Chondrocyte (in vitro differentiated cells): ENCODE data around the gene FZD8. TPM values are rescaled to one million over a fixed set of nuclear protein-coding genes. Genes with fewer than 3 reads are reported as not detected.
A peak's percentile ranks its signal among the peaks of the same experiment; 100 is the strongest.

ENCODE experiments used
- DNase-seq: peaks from one replicate; pipeline ENCODE4 v3.0.0; 2021; ENCODE audit warnings: mixed read lengths, low spot score
- H3K27ac Mint-ChIP-seq: one replicate; pipeline ENCODE4 v1.8.0; 2021; ENCODE audit warnings: mild to moderate bottlenecking, moderate library complexity, mixed read lengths; ENCODE audit not compliant: unreplicated experiment
- H3K27me3 Mint-ChIP-seq: 2 replicates; pipeline ENCODE4 v1.8.0; 2021; ENCODE audit warnings: low read depth, mixed read lengths
- H3K36me3 Mint-ChIP-seq: 2 replicates; pipeline ENCODE4 v1.8.0; 2021; ENCODE audit warnings: low read depth, mixed read lengths
- H3K4me1 Mint-ChIP-seq: 2 replicates; pipeline ENCODE4 v1.8.0; 2021; ENCODE audit warnings: low read depth, mild to moderate bottlenecking, mixed read lengths
- H3K4me3 Mint-ChIP-seq: one replicate; pipeline ENCODE4 v1.8.0; 2021; ENCODE audit warnings: mild to moderate bottlenecking, moderate library complexity, mixed read lengths; ENCODE audit not compliant: unreplicated experiment
- H3K9me3 Mint-ChIP-seq: 2 replicates; pipeline ENCODE4 v1.8.0; 2021; ENCODE audit warnings: low read depth, mixed read lengths
- CTCF ChIP-seq: fragments of 200-600 bp; sonication (generic); IDR thresholded peaks from 2 replicates; pipeline ENCODE4 v1.5.0; 2021; ENCODE audit warnings: antibody characterized with exemption, mild to moderate bottlenecking, moderate library complexity
- total RNA-seq: library from RNA; stranded (reverse); gene quantifications from 3 replicates; pipeline ENCODE4 v1.2.1, GENCODE V29; 2021

The FZD8 gene
- total RNA-seq, 1 donor from 2014 or later = 86.9 TPM

DNA sequence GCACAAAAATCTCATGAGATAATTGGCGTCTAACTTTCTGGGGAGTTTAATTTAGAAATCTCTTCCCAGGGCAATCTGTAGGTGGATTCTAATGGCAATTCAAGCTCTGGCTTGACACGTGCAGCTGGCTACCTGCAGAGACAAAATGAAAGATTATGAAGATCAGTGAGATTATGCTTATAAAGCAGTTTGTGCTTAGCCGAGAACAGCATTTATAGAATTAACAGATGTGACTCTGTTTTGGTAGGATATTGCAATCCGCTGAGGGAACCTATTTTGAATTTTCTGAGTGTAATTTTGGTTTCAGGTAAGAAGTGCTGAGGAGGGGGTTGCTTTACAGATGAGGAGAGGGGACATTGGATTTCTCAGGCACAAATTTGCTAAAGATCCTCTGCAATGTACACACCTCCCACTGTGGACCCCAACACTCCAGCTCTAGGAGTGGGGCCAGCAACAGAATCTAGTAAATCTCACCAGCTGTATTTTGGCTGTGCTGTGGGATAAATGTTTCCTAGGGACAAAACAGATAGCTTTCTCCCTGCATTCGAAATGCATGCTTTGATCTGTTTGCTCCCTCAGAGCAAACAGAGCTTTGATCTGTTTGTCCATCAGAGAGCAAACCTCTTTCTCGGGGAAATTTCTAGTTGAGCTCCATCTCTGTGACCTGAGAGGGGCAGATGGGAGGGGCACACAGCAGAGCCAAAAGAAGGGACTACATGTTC is 29.6 kb downstream of the FZD8 start:
- peaks cover 2% of the 10 kb centered on the region for H3K27me3 Mint-ChIP-seq
- no peak overlapping the region for H3K27ac Mint-ChIP-seq
- DNase-seq = no peak
- no peaks in the 10 kb centered on the region for H3K9me3 Mint-ChIP-seq
- H3K36me3 Mint-ChIP-seq = no peaks in the 10 kb centered on the region
- peaks cover 2% of the 10 kb centered on the region for H3K4me1 Mint-ChIP-seq
- no peak for TF ChIP-seq CTCF
- no peak overlapping the region for H3K4me3 Mint-ChIP-seq

DNA sequence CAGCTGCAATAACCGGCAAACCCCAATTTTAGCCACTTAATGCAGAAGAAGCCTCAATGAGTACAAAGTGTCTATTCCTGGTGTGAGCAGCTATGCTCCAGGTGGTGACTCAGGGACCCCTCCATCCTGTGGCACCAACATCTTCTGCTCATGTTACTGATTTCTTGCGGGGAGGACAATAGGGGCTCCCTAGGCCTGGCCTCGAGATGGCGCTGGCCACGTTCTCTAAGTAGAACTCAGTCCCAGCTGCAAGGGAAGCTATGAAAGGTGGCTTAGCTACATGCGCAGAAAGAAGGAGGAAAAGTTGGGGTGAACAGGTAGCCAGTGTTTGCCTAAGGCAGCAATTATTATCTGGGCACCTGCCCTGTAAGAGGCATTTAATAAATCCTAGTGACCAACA is 30.3 kb downstream of the FZD8 start:
- peaks cover 2% of the 10 kb centered on the region for H3K27me3 Mint-ChIP-seq
- H3K4me3 Mint-ChIP-seq = no peak overlapping the region
- H3K4me1 Mint-ChIP-seq = peaks cover 2% of the 10 kb centered on the region
- no peaks in the 10 kb centered on the region for H3K9me3 Mint-ChIP-seq
- no peaks in the 10 kb centered on the region for H3K36me3 Mint-ChIP-seq
- no peak overlapping the region for H3K27ac Mint-ChIP-seq
- no peak for DNase-seq
- TF ChIP-seq CTCF = peak; percentile 24

DNA sequence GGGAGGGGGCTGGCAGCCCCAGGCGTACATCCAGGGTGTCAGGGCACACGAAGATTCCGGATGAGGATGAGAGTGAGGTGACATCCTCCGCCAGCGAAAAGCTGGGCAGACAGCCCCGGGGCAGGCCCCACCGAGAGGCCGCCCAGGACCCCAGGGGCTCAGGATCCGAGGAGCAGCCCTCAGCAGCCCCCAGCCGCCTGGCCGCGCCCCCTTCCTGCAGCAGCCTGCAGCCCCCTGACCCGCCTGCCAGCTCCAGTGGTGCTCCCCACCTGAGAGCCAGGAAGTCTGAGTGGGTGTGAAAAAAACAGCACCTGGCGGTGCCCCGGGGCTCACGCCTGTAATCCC is 33.8 kb downstream of the FZD8 start:
- TF ChIP-seq CTCF = no peak
- H3K36me3 Mint-ChIP-seq = no peaks in the 10 kb centered on the region
- H3K9me3 Mint-ChIP-seq = no peaks in the 10 kb centered on the region
- no peak for DNase-seq
- H3K4me1 Mint-ChIP-seq = no peaks in the 10 kb centered on the region
- H3K4me3 Mint-ChIP-seq = no peak overlapping the region
- peaks cover 2% of the 10 kb centered on the region for H3K27me3 Mint-ChIP-seq
- no peak overlapping the region for H3K27ac Mint-ChIP-seq

DNA sequence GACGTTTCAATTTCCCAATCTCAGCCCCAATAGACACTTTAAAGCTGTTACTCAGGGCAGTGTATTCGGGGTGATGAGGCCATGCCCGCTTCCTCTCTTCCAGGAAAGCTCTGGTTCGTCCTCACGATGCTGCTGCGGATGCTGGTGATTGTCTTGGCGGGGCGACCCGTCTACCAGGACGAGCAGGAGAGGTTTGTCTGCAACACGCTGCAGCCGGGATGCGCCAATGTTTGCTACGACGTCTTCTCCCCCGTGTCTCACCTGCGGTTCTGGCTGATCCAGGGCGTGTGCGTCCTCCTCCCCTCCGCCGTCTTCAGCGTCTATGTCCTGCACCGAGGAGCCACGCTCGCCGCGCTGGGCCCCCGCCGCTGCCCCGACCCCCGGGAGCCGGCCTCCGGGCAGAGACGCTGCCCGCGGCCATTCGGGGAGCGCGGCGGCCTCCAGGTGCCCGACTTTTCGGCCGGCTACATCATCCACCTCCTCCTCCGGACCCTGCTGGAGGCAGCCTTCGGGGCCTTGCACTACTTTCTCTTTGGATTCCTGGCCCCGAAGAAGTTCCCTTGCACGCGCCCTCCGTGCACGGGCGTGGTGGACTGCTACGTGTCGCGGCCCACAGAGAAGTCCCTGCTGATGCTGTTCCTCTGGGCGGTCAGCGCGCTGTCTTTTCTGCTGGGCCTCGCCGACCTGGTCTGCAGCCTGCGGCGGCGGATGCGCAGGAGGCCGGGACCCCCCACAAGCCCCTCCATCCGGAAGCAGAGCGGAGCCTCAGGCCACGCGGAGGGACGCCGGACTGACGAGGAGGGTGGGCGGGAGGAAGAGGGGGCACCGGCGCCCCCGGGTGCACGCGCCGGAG is 34.4 kb downstream of the FZD8 start:
- no peak for DNase-seq
- peaks cover 2% of the 10 kb centered on the region for H3K27me3 Mint-ChIP-seq
- H3K4me1 Mint-ChIP-seq = no peaks in the 10 kb centered on the region
- H3K4me3 Mint-ChIP-seq = no peak overlapping the region
- H3K27ac Mint-ChIP-seq = no peak overlapping the region
- H3K9me3 Mint-ChIP-seq = no peaks in the 10 kb centered on the region
- H3K36me3 Mint-ChIP-seq = no peaks in the 10 kb centered on the region
- TF ChIP-seq CTCF = no peak

GRCh38 chr10:35606430-35606829 is 35.7 kb downstream of the FZD8 start:
- Mint-ChIP-seq H3K9me3 (peaks cover under 1% of the 10 kb centered on the region), H3K4me1 (no peaks in the 10 kb centered on the region), H3K27me3 (peaks cover 2% of the 10 kb centered on the region), H3K36me3 (peaks cover 2% of the 10 kb centered on the region), H3K4me3 (no peak overlapping the region), H3K27ac (no peak overlapping the region)
- DNase-seq = no peak
- no peak for TF ChIP-seq CTCF
